Colonic mucosa (tissue), 4 donors: ENCODE measurements around the gene RHOD. TPM values are rescaled to one million over a fixed set of nuclear protein-coding genes. Genes with fewer than 3 reads are reported as not detected.

Experiments used
- DNase-seq: peaks from one replicate; pipeline ENCODE4 v3.0.0-alpha.2; 2020
- H3K27ac ChIP-seq: fragments of 200-600 bp; one replicate; pipeline ENCODE4 v1.8.0; 2021
- H3K27me3 ChIP-seq: fragments of 200-600 bp; one replicate; pipeline ENCODE4 v1.8.0; 2021
- H3K36me3 ChIP-seq: fragments of 200-600 bp; one replicate; pipeline ENCODE4 v1.8.0; 2021
- H3K4me1 ChIP-seq: fragments of 200-600 bp; one replicate; pipeline ENCODE4 v1.8.0; 2021; ENCODE audit warnings: mild to moderate bottlenecking
- H3K4me3 ChIP-seq: fragments of 200-600 bp; one replicate; pipeline ENCODE4 v1.8.0; 2021
- H3K9ac ChIP-seq, 2 donors: one replicate each; pipeline ENCODE4 v1.7.0; 2013; ENCODE audit warnings: control low read depth in 2 of 2, low read depth in 2 of 2, low read length in 2 of 2
- H3K9me3 ChIP-seq: fragments of 200-600 bp; one replicate; pipeline ENCODE4 v1.8.0; 2021
- CTCF ChIP-seq: fragments of 200-600 bp; IDR thresholded peaks from one replicate; pipeline ENCODE4 v1.8.0; 2022; ENCODE audit warnings: antibody characterized with exemption, mild to moderate bottlenecking
- intact Hi-C: fragments of 100-400 bp; cut with DNase I; formaldehyde crosslinking; loops from one replicate; pipeline ENCODE4 v1.14.1; 2022
- total RNA-seq, 2 donors: library from RNA; stranded (reverse); fragmentation: NEBNext Ultra II Directional in 1 of 2; extraction: Animal tissue kit (Norgen Biotek cat#: 25700) in 1 of 2; gene quantifications; one replicate each; pipeline ENCODE4 v1.2.1, GENCODE V29; 2021
- donor health status: healthy.
- donor health status: DM: no; HTN: no; CAD: no.
- donor health status: DM: no; HTN: no; CAD: no.

Gene RHOD
- total RNA-seq, 2 donors from 2014 or later, result 8.5 to 11.2 TPM

DNA sequence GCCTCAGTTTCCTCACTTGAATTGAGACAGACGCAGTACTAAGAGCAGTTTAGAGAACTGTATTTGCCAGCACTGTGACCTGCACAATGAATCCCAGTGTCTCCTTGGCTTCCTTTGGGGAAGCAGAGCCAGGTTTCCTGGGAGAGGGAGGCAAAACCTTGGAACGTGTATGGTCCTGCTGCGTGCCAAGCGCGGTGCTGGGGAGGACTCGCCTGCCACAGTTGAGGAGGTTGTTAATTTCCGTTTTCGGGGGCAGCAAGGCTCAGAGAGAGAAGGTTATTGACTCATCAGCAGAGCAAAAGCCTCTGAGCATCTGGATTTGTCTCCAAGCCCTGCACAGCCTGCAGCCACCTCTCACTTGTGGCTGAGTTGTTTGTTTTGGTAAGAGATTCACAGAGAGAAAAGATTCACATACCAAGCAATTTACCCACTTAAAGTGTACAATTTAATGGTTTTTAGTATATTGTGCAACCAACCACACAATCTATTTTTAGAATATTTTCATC lies 22.9 kb upstream of the RHOD start:
- Histone ChIP-seq H3K27me3 (no peaks in the 10 kb centered on the region), H3K9ac (no peak overlapping the region), H3K36me3 (no peaks in the 10 kb centered on the region), H3K27ac (no peak overlapping the region), H3K4me3 (no peak overlapping the region), H3K4me1 (no peaks in the 10 kb centered on the region), H3K9me3 (no peaks in the 10 kb centered on the region)
- no peak for DNase-seq
- intact Hi-C loops, result no loop called here
- TF ChIP-seq CTCF, result no peak

GRCh38 chr11:67034350-67034749 lies 22.3 kb upstream of the RHOD start:
- Histone ChIP-seq H3K27ac (no peak overlapping the region), H3K9me3 (no peaks in the 10 kb centered on the region), H3K9ac (no peak overlapping the region), H3K4me1 (no peaks in the 10 kb centered on the region), H3K27me3 (no peaks in the 10 kb centered on the region), H3K36me3 (no peaks in the 10 kb centered on the region), H3K4me3 (no peak overlapping the region)
- TF ChIP-seq CTCF, result no peak
- DNase-seq, result no peak
- intact Hi-C loops, result no loop called here

DNA sequence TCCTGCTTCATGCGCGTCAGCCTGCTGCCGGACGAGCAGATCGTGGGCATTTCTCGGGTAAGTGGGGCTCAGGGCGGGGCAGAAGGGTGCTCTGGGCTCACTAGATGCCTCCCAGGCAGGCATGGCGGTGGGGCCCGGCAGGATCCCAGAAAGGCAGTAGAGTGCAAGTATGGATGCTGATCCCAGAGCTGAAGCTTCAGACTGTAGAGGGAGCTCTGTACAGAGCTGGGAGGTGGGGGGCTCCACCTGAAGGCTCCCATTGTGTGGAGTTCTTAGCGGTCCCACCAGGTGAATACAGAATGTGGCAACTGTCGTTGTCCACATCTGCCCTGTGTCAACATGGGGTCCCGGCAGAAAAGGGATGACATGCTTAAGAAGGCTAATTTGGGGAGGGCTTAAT lies 16.5 kb upstream of the RHOD start:
- DNase-seq, result no peak
- H3K4me3 ChIP-seq, result no peak overlapping the region
- H3K27ac ChIP-seq, result no peak overlapping the region
- no peak overlapping the region for H3K9ac ChIP-seq
- H3K4me1 ChIP-seq, result no peaks in the 10 kb centered on the region
- no peaks in the 10 kb centered on the region for H3K36me3 ChIP-seq
- no peaks in the 10 kb centered on the region for H3K27me3 ChIP-seq
- no peak for TF ChIP-seq CTCF
- intact Hi-C loops, result no loop called here
- H3K9me3 ChIP-seq, result no peaks in the 10 kb centered on the region

GRCh38 chr11:67041602-67042001 lies 15.0 kb upstream of the RHOD start:
- no peak for DNase-seq
- no peak overlapping the region for H3K9ac ChIP-seq
- no peak for TF ChIP-seq CTCF
- H3K4me3 ChIP-seq, result no peak overlapping the region
- H3K4me1 ChIP-seq, result no peaks in the 10 kb centered on the region
- no peaks in the 10 kb centered on the region for H3K27me3 ChIP-seq
- H3K27ac ChIP-seq, result no peak overlapping the region
- H3K36me3 ChIP-seq, result no peaks in the 10 kb centered on the region
- H3K9me3 ChIP-seq, result no peaks in the 10 kb centered on the region
- intact Hi-C loops, result no loop called here

DNA sequence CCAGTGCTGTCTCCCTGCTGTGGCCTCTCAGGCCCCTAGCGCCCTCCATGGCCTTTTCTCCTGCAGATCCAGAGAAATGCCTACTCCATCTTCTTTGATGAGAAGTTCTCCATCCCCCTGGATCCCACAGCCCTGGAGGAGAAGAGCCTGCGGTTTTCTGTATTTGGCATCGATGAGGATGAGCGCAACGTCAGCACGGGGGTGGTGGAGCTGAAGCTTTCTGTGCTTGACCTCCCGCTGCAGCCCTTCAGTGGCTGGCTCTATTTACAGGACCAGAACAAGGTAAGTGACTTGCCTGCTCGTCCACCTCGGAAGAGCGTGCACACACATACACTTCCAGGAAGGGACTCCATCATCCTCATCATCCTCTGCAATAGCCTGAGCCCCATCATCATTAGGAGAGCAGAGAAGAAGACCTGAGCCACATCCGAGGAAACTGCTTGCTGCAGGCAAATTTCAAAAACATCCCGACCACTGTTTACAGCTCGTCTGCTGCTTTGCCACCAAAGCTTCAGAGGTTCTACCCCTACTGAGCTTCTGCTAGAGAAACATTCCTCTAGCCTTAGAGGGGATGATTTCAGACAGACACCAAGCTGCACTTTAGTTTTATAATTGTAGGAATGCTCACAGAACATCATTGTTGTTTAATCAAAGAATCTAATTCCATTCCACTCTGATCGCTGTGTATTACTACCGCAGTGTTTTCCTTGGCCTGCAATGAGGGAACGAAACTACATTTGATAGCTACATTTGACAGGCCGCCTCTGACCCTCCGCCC lies 12.9 kb upstream of the RHOD start:
- Histone ChIP-seq H3K9me3 (no peaks in the 10 kb centered on the region), H3K27ac (no peak overlapping the region), H3K9ac (no peak overlapping the region), H3K36me3 (no peaks in the 10 kb centered on the region), H3K4me1 (no peaks in the 10 kb centered on the region), H3K4me3 (no peak overlapping the region), H3K27me3 (no peaks in the 10 kb centered on the region)
- TF ChIP-seq CTCF, result no peak
- intact Hi-C loops, result no loop called here
- DNase-seq, result no peak
